SU-DHL-6 (cell line): Measurements from ENCODE around the gene TTYH3.

Experiments used
- H2AFZ ChIP-seq: fragments of 200-600 bp; sonication (generic); 2 replicates; pipeline ENCODE4 v1.6.1; 2014; ENCODE audit warnings: low read depth, mild to moderate bottlenecking, moderate library complexity, mixed read lengths, antibody characterized with exemption, low read length; ENCODE audit not compliant: severe bottlenecking
- H3F3A ChIP-seq: fragments of 200-600 bp; shearing (Covaris generic); 2 replicates; pipeline ENCODE4 v1.6.0; 2016; ENCODE audit warnings: antibody characterized with exemption, mild to moderate bottlenecking; ENCODE audit not compliant: insufficient read depth
- H3K27ac ChIP-seq: fragments of 200-600 bp; sonication (generic); 2 replicates; pipeline ENCODE4 v1.5.1; 2016; ENCODE audit warnings: low read depth, mild to moderate bottlenecking, low read length, moderate library complexity, mixed read lengths
- H3K27me3 ChIP-seq: fragments of 200-600 bp; sonication (generic), shearing (Covaris generic); 2 replicates; pipeline ENCODE4 v1.6.0; 2014; ENCODE audit warnings: mild to moderate bottlenecking, low read length
- H3K36me3 ChIP-seq: fragments of 200-600 bp; sonication (generic); 2 replicates; pipeline ENCODE4 v1.6.1; 2014; ENCODE audit warnings: mild to moderate bottlenecking, low read length, mixed read lengths
- H3K4me2 ChIP-seq: fragments of 300-600, 200-600 bp; shearing (Covaris generic), sonication (generic); 2 replicates; pipeline ENCODE4 v1.6.0; 2014; ENCODE audit warnings: low read length, low read depth, mild to moderate bottlenecking; ENCODE audit not compliant: poor library complexity, severe bottlenecking
- H3K4me3 ChIP-seq: fragments of 200-600 bp; sonication (generic); 2 replicates; pipeline ENCODE4 v1.5.1; 2014; ENCODE audit warnings: antibody characterized with exemption, low read length, mild to moderate bottlenecking, mixed read lengths; ENCODE audit not compliant: insufficient read depth, poor library complexity, severe bottlenecking
- H3K79me2 ChIP-seq: fragments of 200-600 bp; sonication (generic); 2 replicates; pipeline ENCODE4 v1.6.1; 2014; ENCODE audit warnings: mild to moderate bottlenecking, low read length, moderate library complexity; ENCODE audit not compliant: insufficient read depth
- H3K9ac ChIP-seq: fragments of 200-600 bp; sonication (generic); 2 replicates; pipeline ENCODE4 v1.7.0; 2014; ENCODE audit warnings: mild to moderate bottlenecking, low read length
- H3K9me2 ChIP-seq: fragments of 200-600 bp; sonication (generic); replicated peaks from 2 replicates; pipeline ENCODE4 v1.6.1; 2014; ENCODE audit warnings: low read length; ENCODE audit not compliant: insufficient read depth
- H3K9me3 ChIP-seq: fragments of 200-600 bp; sonication (generic); 2 replicates; pipeline ENCODE4 v1.6.1; 2014; ENCODE audit warnings: low read length, mixed read lengths; ENCODE audit not compliant: insufficient read depth
- H4K20me1 ChIP-seq: fragments of 200-600 bp; sonication (generic); 2 replicates; pipeline ENCODE4 v1.6.1; 2014; ENCODE audit warnings: low read depth, mild to moderate bottlenecking, antibody characterized with exemption, low read length, moderate library complexity, mixed read lengths
- EZH2phosphoT487 ChIP-seq: fragments of 200-600 bp; sonication (generic), shearing (Covaris generic); conservative IDR thresholded peaks from 2 replicates; pipeline ENCODE4 v1.6.1; 2018; ENCODE audit warnings: mild to moderate bottlenecking, antibody characterized with exemption, low read length, moderate library complexity, mixed read lengths
- TF ChIP-seq, protein P1 (sequence below): fragments of 200-600 bp; sonication (generic); IDR thresholded peaks from one replicate; pipeline ENCODE4 v1.5.1; 2017; ENCODE audit warnings: antibody characterized with exemption, mild to moderate bottlenecking, low read length, moderate library complexity; ENCODE audit not compliant: insufficient read depth, poor library complexity, severe bottlenecking

Gene TTYH3

DNA sequence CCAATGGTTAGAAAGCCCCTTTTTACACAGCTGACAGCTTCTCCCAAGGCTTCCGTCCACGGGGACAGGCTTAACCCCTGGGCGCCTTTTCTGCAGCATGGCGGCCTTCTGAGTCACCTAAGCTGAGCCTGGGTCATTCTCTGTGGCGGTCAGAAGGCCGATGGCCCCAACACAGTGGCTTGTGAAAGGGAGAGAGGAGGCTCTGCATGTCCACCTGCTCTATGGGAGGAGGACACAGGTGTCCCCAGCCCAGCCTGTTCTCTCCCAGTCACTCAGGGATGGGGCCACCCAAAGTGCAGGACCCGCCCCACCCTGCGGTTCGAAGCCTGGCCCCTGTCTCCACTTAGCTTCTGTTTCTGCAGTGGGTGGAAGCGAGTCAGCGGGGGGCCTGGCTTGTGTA is 20.4 kb upstream of the TTYH3 start:
- H2AFZ ChIP-seq = no peak overlapping the region
- H3K9ac ChIP-seq = no peak overlapping the region

GRCh38 chr7:2611922-2612321 is 19.9 kb upstream of the TTYH3 start:
- no peak overlapping the region for H3K9ac ChIP-seq

More for the DNA sequence above, 20.4 kb upstream of the TTYH3 start:
- H3K79me2 ChIP-seq = no peaks in the 10 kb centered on the region
- H4K20me1 ChIP-seq = no peaks in the 10 kb centered on the region
- H3K9me2 ChIP-seq = no peaks in the 10 kb centered on the region
- H3K36me3 ChIP-seq = no peaks in the 10 kb centered on the region
- H3K27ac ChIP-seq = no peak overlapping the region
- no peaks in the 10 kb centered on the region for H3K9me3 ChIP-seq
- H3F3A ChIP-seq = no peaks in the 10 kb centered on the region
- TF ChIP-seq, protein P1, sequence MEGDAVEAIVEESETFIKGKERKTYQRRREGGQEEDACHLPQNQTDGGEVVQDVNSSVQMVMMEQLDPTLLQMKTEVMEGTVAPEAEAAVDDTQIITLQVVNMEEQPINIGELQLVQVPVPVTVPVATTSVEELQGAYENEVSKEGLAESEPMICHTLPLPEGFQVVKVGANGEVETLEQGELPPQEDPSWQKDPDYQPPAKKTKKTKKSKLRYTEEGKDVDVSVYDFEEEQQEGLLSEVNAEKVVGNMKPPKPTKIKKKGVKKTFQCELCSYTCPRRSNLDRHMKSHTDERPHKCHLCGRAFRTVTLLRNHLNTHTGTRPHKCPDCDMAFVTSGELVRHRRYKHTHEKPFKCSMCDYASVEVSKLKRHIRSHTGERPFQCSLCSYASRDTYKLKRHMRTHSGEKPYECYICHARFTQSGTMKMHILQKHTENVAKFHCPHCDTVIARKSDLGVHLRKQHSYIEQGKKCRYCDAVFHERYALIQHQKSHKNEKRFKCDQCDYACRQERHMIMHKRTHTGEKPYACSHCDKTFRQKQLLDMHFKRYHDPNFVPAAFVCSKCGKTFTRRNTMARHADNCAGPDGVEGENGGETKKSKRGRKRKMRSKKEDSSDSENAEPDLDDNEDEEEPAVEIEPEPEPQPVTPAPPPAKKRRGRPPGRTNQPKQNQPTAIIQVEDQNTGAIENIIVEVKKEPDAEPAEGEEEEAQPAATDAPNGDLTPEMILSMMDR = no peak
- TF ChIP-seq EZH2phosphoT487 = no peak
- H3K4me2 ChIP-seq = no peak overlapping the region
- no peaks in the 10 kb centered on the region for H3K27me3 ChIP-seq
- H3K4me3 ChIP-seq = no peak overlapping the region

GRCh38 chr7:2612445-2613097 is 19.2 kb upstream of the TTYH3 start:
- TF ChIP-seq, protein P1 = no peak
- no peak for TF ChIP-seq EZH2phosphoT487
- Histone ChIP-seq H3K36me3 (no peaks in the 10 kb centered on the region), H3K27ac (no peak overlapping the region), H3K9me2 (no peaks in the 10 kb centered on the region), H2AFZ (no peak overlapping the region), H3K9ac (no peak overlapping the region), H3K9me3 (no peaks in the 10 kb centered on the region), H4K20me1 (no peaks in the 10 kb centered on the region), H3K4me3 (no peak overlapping the region), H3F3A (no peaks in the 10 kb centered on the region), H3K79me2 (no peaks in the 10 kb centered on the region), H3K4me2 (no peak overlapping the region), H3K27me3 (no peaks in the 10 kb centered on the region)

More at GRCh38 chr7:2611922-2612321, 19.9 kb upstream of the TTYH3 start:
- Histone ChIP-seq H4K20me1 (no peaks in the 10 kb centered on the region), H3K36me3 (no peaks in the 10 kb centered on the region), H3F3A (no peaks in the 10 kb centered on the region), H3K9me3 (no peaks in the 10 kb centered on the region), H3K9me2 (no peaks in the 10 kb centered on the region), H2AFZ (no peak overlapping the region), H3K27ac (no peak overlapping the region), H3K79me2 (no peaks in the 10 kb centered on the region), H3K27me3 (no peaks in the 10 kb centered on the region), H3K4me2 (no peak overlapping the region), H3K4me3 (no peak overlapping the region)
- TF ChIP-seq, protein P1 = no peak
- TF ChIP-seq EZH2phosphoT487 = no peak
